HUES64 (cell line): Measurements from ENCODE around the gene LY6G5C.

Experiments
- H3K27ac ChIP-seq: 2 replicates; pipeline ENCODE4 v1.7.0; 2013; ENCODE audit warnings: low read depth, low read length, inconsistent platforms
- H3K27me3 ChIP-seq: 2 replicates; pipeline ENCODE4 v1.6.1; 2013; ENCODE audit warnings: mild to moderate bottlenecking, low read length; ENCODE audit not compliant: insufficient read depth
- H3K36me3 ChIP-seq: 2 replicates; pipeline ENCODE4 v1.6.1; 2013; ENCODE audit warnings: mild to moderate bottlenecking, low read length; ENCODE audit not compliant: insufficient read depth
- H3K4me1 ChIP-seq: 2 replicates; pipeline ENCODE4 v1.6.1; 2013; ENCODE audit warnings: mild to moderate bottlenecking, low read length, moderate library complexity; ENCODE audit not compliant: insufficient read depth
- H3K4me3 ChIP-seq: 2 replicates; pipeline ENCODE4 v1.5.1; 2013; ENCODE audit warnings: mild to moderate bottlenecking, low read length, moderate library complexity
- H3K9ac ChIP-seq: 2 replicates; pipeline ENCODE4 v1.6.1; 2013; ENCODE audit warnings: mild to moderate bottlenecking, low read depth, low read length
- H3K9me3 ChIP-seq: 2 replicates; pipeline ENCODE4 v1.6.1; 2013; ENCODE audit warnings: low read depth, low read length; ENCODE audit not compliant: insufficient read depth
- WGBS: fragments of 150-250, 120-280 bp; methylation state at CpG from one replicate; pipeline ENCODE4 v1.1.7; 2013; ENCODE audit warnings: missing lambda C conversion rate; 5-methylcytosine and 5-hydroxymethylcytosine counted together

The LY6G5C gene

DNA sequence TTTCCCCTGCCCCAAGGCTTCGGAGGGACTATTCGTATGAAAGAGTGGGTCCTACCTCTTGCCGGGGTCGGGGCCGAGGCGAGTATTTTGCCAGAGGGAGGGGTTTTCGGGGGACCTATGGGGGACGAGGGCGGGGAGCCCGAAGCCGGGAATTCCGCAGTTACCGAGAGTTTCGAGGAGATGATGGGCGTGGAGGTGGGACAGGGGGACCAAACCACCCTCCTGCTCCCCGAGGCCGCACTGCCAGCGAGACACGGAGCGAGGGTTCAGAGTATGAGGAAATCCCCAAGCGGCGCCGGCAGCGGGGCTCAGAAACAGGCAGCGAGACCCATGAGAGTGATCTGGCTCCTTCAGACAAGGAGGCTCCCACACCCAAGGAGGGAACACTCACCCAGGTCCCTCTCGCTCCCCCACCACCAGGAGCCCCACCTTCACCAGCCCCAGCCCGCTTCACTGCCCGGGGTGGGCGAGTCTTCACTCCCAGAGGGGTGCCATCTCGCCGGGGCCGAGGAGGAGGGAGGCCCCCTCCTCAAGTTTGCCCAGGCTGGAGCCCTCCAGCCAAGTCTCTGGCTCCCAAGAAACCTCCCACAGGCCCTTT is 49.1 kb downstream of the LY6G5C start:
- Histone ChIP-seq H3K9ac (no peak overlapping the region), H3K27ac (no peak overlapping the region)
- WGBS, result 96% methylated on average over 32 of the region's 32 CpGs

DNA sequence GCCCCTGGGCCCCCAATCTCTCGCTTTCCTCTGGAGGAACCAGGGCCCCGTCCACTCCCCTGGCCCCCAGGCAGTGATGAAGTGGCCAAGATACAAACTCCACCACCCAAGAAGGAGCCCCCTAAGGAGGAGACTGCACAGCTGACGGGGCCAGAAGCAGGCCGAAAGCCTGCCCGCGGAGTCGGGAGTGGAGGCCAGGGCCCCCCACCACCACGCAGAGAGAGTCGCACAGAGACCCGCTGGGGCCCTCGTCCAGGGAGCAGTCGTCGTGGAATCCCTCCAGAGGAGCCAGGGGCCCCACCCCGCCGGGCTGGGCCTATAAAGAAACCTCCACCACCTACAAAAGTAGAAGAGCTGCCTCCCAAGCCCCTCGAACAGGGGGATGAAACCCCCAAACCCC is 49.7 kb downstream of the LY6G5C start:
- WGBS, result 96% methylated on average over 16 of the region's 16 CpGs
- no peak overlapping the region for H3K9ac ChIP-seq
- H3K27me3 ChIP-seq, result no peaks in the 10 kb centered on the region
- no peak overlapping the region for H3K4me3 ChIP-seq
- peaks cover 100% of the 10 kb centered on the region for H3K36me3 ChIP-seq
- H3K9me3 ChIP-seq, result no peaks in the 10 kb centered on the region
- no peak overlapping the region for H3K27ac ChIP-seq
- H3K4me1 ChIP-seq, result no peaks in the 10 kb centered on the region

More for the DNA sequence above, 49.1 kb downstream of the LY6G5C start:
- H3K4me1 ChIP-seq, result no peaks in the 10 kb centered on the region
- H3K36me3 ChIP-seq, result peaks cover 100% of the 10 kb centered on the region
- H3K4me3 ChIP-seq, result no peak overlapping the region
- H3K27me3 ChIP-seq, result no peaks in the 10 kb centered on the region
- no peaks in the 10 kb centered on the region for H3K9me3 ChIP-seq

DNA sequence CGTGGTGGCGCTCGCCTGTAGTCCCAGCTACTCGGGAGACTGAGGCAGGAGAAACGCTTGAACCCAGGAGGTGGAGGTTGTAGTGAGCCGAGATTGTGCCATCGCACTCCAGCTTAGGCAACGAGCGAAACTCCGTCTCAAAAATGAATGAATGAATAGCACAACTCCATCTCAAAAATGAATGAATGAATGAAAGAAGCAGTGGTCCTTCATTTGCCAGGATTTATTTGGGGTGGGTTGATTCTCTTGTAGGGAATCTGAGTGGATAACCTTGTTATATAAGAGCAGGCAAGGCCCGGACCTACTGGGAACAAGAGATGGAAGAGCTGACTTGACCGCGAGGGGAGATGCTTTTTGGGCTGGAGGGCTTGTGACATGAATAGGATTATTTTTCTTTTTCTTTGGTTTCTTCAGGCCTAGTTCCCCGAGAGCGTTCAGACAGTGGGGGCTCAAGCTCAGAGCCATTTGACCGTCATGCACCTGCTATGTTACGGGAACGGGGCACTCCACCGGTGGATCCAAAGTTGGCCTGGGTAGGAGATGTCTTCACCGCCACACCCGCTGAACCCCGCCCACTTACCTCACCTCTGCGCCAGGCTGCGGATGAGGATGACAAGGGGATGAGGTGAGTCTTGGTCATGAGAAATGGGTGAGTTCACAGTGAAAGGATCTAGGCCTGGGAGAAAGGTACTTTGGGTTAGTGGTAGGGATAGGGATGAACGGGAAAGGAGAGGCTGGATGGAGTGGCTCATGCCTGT is 50.5 kb downstream of the LY6G5C start:
- no peaks in the 10 kb centered on the region for H3K4me1 ChIP-seq
- no peaks in the 10 kb centered on the region for H3K27me3 ChIP-seq
- 95% methylated on average over 25 of the region's 25 CpGs for WGBS
- H3K4me3 ChIP-seq, result no peak overlapping the region
- H3K27ac ChIP-seq, result no peak overlapping the region
- peaks cover 100% of the 10 kb centered on the region for H3K36me3 ChIP-seq
- no peaks in the 10 kb centered on the region for H3K9me3 ChIP-seq
- no peak overlapping the region for H3K9ac ChIP-seq

DNA sequence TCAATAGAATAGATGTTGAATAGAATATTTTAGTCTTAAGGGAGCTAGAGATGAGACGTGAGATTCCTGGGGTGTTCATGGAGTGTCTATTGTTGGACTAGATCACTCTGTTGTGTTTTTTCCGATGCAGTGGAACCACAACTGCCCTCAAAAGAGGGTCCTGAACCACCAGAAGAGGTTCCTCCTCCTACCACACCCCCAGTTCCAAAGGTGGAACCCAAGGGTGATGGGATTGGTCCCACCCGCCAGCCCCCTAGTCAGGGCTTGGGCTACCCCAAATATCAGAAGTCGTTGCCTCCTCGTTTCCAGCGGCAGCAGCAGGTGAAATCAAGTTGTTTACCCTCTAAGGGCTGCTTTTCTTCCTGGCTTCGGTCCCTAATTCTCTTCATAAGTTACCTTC is 51.9 kb downstream of the LY6G5C start:
- 93% methylated on average over 7 of the region's 7 CpGs for WGBS
- Histone ChIP-seq H3K27ac (no peak overlapping the region), H3K27me3 (no peaks in the 10 kb centered on the region), H3K9ac (no peak overlapping the region), H3K4me3 (no peak overlapping the region), H3K9me3 (no peaks in the 10 kb centered on the region), H3K4me1 (no peaks in the 10 kb centered on the region), H3K36me3 (peaks cover 100% of the 10 kb centered on the region)

DNA sequence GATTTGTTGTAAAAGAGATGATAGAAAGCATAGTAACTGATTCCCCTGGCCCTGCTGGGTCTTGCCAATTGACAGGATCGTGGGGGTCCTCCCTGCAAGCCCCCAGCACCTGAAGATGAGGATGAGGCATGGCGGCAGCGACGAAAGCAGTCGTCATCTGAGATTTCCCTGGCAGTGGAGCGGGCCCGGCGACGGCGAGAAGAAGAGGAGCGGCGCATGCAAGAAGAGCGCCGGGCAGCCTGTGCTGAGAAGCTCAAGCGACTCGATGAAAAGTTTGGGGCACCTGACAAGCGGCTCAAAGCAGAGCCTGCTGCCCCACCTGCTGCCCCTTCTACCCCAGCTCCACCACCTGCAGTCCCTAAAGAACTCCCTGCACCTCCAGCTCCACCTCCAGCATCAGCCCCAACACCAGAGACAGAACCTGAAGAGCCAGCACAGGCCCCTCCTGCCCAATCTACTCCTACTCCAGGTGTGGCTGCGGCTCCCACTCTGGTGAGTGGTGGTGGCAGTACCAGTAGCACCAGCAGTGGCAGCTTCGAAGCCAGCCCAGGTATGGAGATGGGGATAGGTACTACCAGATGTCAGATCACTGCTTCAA is 53.1 kb downstream of the LY6G5C start:
- Histone ChIP-seq H3K4me1 (0 out of 2 replicates have a peak, but pooled peaks cover 2% of the 10 kb centered on the region), H3K36me3 (peaks cover 99% of the 10 kb centered on the region), H3K9me3 (no peaks in the 10 kb centered on the region), H3K27ac (no peak overlapping the region), H3K9ac (no peak overlapping the region), H3K4me3 (no peak overlapping the region), H3K27me3 (no peaks in the 10 kb centered on the region)
- WGBS, result 98% methylated on average over 19 of the region's 19 CpGs

DNA sequence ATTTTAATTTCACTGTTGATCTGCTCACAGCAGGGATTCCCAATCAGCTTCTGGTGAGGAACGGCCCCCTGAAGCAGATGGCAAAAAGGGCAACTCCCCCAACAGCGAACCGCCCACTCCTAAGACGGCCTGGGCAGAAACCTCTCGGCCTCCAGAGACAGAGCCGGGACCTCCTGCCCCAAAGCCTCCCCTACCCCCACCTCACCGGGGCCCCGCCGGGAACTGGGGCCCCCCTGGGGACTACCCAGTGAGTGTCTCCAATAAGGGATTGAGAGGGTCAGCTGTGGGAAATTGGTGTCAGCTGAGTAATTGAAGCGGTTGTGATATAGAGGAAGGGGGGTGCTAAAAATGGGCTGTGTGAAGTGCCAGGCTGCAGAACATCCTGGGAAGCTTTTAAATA is 53.9 kb downstream of the LY6G5C start:
- no peaks in the 10 kb centered on the region for H3K27me3 ChIP-seq
- H3K4me3 ChIP-seq, result no peak overlapping the region
- H3K4me1 ChIP-seq, result peaks cover 9% of the 10 kb centered on the region; the same call in 1 of the 2 replicates
- H3K9me3 ChIP-seq, result no peaks in the 10 kb centered on the region
- 93% methylated on average over 10 of the region's 10 CpGs for WGBS
- H3K36me3 ChIP-seq, result peaks cover 99% of the 10 kb centered on the region
- H3K9ac ChIP-seq, result no peak overlapping the region
- no peak overlapping the region for H3K27ac ChIP-seq
